Suppressor macrophage (primary cell): ENCODE measurements around the gene GALK2.
"Not testable (repeated sequence)": the region's sequence is repeated elsewhere in the genome, so short reads cannot be mapped to it uniquely, and the experiment has no call there.

Source experiments
- DNase-seq, 4 experiments: peaks; one replicate each; pipeline ENCODE4 v3.0.0-alpha.2; 2020 to 2022

The GALK2 gene

GRCh38 chr15:49225572-49226281 lies 55.7 kb downstream of the GALK2 start:
- peak in 1 of 4 experiments; percentile 5 for DNase-seq

- no peak for DNase-seq
These were observed 57.6 kb downstream of the GALK2 start for GRCh38 chr15:49227602-49228001.

GRCh38 chr15:49229922-49230321 lies 59.9 kb downstream of the GALK2 start:
- no peak for DNase-seq

- DNase-seq: peak in 3 of 4 experiments; percentile 15 to 50 (median 45)
These were observed 62.3 kb downstream of the GALK2 start for GRCh38 chr15:49232236-49232806.

- peak; percentile 55 to 82 (median 72) for DNase-seq
These were observed 65.5 kb downstream of the GALK2 start for GRCh38 chr15:49235446-49236124.

GRCh38 chr15:49236869-49237268 lies 66.8 kb downstream of the GALK2 start:
- DNase-seq: no peak

GRCh38 chr15:49238342-49238741 lies 68.3 kb downstream of the GALK2 start:
- DNase-seq: no peak

GRCh38 chr15:49239105-49239504 lies 69.1 kb downstream of the GALK2 start:
- DNase-seq: no peak

- DNase-seq: peak in 2 of 4 experiments; percentile 5 to 22
These were observed 72.8 kb downstream of the GALK2 start for GRCh38 chr15:49242820-49243219.

GRCh38 chr15:49247556-49248110 lies 77.6 kb downstream of the GALK2 start:
- no peak for DNase-seq

GRCh38 chr15:49248291-49248690 lies 78.2 kb downstream of the GALK2 start:
- no peak for DNase-seq

- DNase-seq: no peak
These were observed 86.1 kb downstream of the GALK2 start for GRCh38 chr15:49255966-49256759.

- DNase-seq: not testable (repeated sequence)
These were observed 95.1 kb downstream of the GALK2 start for GRCh38 chr15:49265117-49265516.

- no peak for DNase-seq
These were observed 95.9 kb downstream of the GALK2 start for GRCh38 chr15:49265911-49266310.

GRCh38 chr15:49270541-49271421 lies 100.7 kb downstream of the GALK2 start:
- DNase-seq: no peak

GRCh38 chr15:49273734-49274318 lies 103.8 kb downstream of the GALK2 start:
- no peak for DNase-seq

GRCh38 chr15:49278751-49279150 lies 108.7 kb downstream of the GALK2 start:
- peak in 2 of 4 experiments; percentile 10 to 26 for DNase-seq

- DNase-seq: peak; percentile 27 to 75 (median 62)
These were observed 109.7 kb downstream of the GALK2 start for GRCh38 chr15:49279521-49280456.

- no peak for DNase-seq
These were observed 112.3 kb downstream of the GALK2 start for GRCh38 chr15:49282366-49282765.
